Small intestine (tissue), 4 donors: ENCODE data around the gene CPPED1. TPM values are rescaled to one million over a fixed set of nuclear protein-coding genes. Genes with fewer than 3 reads are reported as not detected.

Source experiments
- polyA plus RNA-seq, 4 donors: library from polyadenylated mRNA; stranded (reverse) in 3 of 4; unstranded in 1 of 4; fragments of 200-250 nt in 3 of 4; fragments of 120-200 nt in 1 of 4; gene quantifications; one replicate each; pipeline versions ENCODE4 v1.2.1 to v1.2.3, GENCODE V29; 2013
- donor health status: healthy with polysubstance abuse.
- donor health status: Bipolar disorder and iron deficiency.
- donor health status: healthy.

CPPED1 gene
- polyA plus RNA-seq, 4 donors: 15.7 to 34.0 (median 26.9) TPM

Other genes starting within 250 kb of the CPPED1 start
- gene SHISA9, start 97.7 kb upstream of the CPPED1 start, polyA plus RNA-seq: under 1 TPM in 2 of 4 donors, not detected in 2; 0.19 to 0.75 TPM